Transverse colon (tissue), 4 donors: Measurements from ENCODE around the gene GLCE.

ENCODE experiments used
- POLR2A ChIP-seq: fragments of 450-650 bp; IDR thresholded peaks from one replicate; pipeline ENCODE4 v1.6.1; 2016; ENCODE audit warnings: antibody characterized with exemption, mild to moderate bottlenecking, moderate library complexity
- POLR2AphosphoS5 ChIP-seq, 3 donors: sonication (generic); formaldehyde crosslinking; IDR thresholded peaks; one replicate each; pipeline ENCODE4 v1.6.1; 2016; ENCODE audit warnings: antibody characterized with exemption in 3 of 3
- TF ChIP-seq, protein P1 (sequence below), 5 experiments: fragments of 200-600 bp in 3 of 5; fragments of 450-650 bp in 2 of 5; sonication (generic) in 3 of 5; IDR thresholded peaks; 1 replicate in 2 of 5; 2 replicates in 3 of 5; pipeline ENCODE4 v1.5.1; 2016 to 2017; ENCODE audit warnings: antibody characterized with exemption in 5 of 5, inconsistent platforms in 3 of 5, mild to moderate bottlenecking in 2 of 5, moderate library complexity in 1 of 5

- TF ChIP-seq, protein P1, sequence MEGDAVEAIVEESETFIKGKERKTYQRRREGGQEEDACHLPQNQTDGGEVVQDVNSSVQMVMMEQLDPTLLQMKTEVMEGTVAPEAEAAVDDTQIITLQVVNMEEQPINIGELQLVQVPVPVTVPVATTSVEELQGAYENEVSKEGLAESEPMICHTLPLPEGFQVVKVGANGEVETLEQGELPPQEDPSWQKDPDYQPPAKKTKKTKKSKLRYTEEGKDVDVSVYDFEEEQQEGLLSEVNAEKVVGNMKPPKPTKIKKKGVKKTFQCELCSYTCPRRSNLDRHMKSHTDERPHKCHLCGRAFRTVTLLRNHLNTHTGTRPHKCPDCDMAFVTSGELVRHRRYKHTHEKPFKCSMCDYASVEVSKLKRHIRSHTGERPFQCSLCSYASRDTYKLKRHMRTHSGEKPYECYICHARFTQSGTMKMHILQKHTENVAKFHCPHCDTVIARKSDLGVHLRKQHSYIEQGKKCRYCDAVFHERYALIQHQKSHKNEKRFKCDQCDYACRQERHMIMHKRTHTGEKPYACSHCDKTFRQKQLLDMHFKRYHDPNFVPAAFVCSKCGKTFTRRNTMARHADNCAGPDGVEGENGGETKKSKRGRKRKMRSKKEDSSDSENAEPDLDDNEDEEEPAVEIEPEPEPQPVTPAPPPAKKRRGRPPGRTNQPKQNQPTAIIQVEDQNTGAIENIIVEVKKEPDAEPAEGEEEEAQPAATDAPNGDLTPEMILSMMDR (IDR thresholded peaks at IDR 0.05) = no peak
- TF ChIP-seq POLR2AphosphoS5 (IDR thresholded peaks at IDR 0.05) (no peak), POLR2A (no peak)
Measured at GRCh38 chr15:69292826-69293420, 132.5 kb downstream of the GLCE start.
